Tibial nerve (tissue), 4 donors: Measurements from ENCODE around the gene CLNK.

Experiments
- EP300 ChIP-seq, 2 donors: sonication (generic); formaldehyde crosslinking; IDR thresholded peaks; one replicate each; pipeline ENCODE4 v1.6.1; 2017; ENCODE audit warnings: antibody characterized with exemption in 2 of 2, mild to moderate bottlenecking in 1 of 2
- TF ChIP-seq, protein P1 (sequence below), 5 experiments: fragments of 200-600 bp in 3 of 5; fragments of 450-650 bp in 2 of 5; sonication (generic) in 3 of 5; IDR thresholded peaks; one replicate each; pipeline ENCODE4 v1.5.1; 2016 to 2019; ENCODE audit warnings: antibody characterized with exemption in 5 of 5, mild to moderate bottlenecking in 3 of 5, moderate library complexity in 2 of 5

DNA sequence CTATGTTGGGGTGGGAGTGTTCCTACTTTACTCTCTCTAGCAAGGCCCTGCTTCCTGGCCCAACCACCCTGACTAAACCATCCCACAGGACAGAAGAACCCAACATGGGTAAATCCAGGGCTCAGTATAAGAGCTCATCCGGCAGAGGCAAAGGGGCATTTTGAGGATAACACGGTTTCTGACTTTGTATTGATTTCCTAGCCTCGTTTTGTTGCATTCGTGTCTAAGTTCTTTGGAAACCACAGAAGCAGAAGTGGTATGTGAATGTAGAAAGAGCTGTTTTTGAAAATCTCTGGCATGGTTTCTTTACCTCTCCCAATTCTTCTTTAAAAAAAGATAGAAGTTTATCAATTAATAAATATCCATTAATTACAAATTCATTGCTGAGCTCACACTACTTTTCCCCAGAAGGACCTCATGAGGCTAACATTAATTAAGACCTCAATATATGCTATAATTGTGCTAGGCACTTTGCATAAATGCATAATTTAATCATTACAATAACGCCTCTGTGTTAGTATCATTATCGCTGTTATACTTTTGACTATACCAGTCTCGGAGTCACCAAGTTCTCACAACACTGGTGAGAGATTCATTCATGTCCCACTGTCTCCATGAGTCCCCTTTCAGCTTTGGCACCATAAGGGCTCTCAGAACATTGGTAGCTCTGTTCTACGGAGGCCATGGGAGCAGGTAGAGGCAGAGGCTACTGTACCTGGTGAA, 5.8 kb upstream of the CLNK start:
- TF ChIP-seq EP300 (IDR thresholded peaks at IDR 0.05) = no peak
- TF ChIP-seq, protein P1, sequence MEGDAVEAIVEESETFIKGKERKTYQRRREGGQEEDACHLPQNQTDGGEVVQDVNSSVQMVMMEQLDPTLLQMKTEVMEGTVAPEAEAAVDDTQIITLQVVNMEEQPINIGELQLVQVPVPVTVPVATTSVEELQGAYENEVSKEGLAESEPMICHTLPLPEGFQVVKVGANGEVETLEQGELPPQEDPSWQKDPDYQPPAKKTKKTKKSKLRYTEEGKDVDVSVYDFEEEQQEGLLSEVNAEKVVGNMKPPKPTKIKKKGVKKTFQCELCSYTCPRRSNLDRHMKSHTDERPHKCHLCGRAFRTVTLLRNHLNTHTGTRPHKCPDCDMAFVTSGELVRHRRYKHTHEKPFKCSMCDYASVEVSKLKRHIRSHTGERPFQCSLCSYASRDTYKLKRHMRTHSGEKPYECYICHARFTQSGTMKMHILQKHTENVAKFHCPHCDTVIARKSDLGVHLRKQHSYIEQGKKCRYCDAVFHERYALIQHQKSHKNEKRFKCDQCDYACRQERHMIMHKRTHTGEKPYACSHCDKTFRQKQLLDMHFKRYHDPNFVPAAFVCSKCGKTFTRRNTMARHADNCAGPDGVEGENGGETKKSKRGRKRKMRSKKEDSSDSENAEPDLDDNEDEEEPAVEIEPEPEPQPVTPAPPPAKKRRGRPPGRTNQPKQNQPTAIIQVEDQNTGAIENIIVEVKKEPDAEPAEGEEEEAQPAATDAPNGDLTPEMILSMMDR (IDR thresholded peaks at IDR 0.05) = no peak
